T47D (cell line): ENCODE data around the gene FGD2.
"Not testable (repeated sequence)": the region's sequence is repeated elsewhere in the genome, so short reads cannot be mapped to it uniquely, and the experiment has no call there.

Source experiments
- DNase-seq, 2 experiments: peaks; one replicate each; pipeline versions ENCODE4 v3.0.0 to v3.0.0-alpha.2; 2011 to 2012; ENCODE audit warnings: low read depth in 1 of 2, low spot score in 1 of 2
- JUND ChIP-seq: IDR thresholded peaks from 2 replicates; pipeline ENCODE4 v1.6.1; 2012; ENCODE audit warnings: low read depth
- in situ Hi-C: cut with HindIII; loops from 2 replicates; pipeline ENCODE4 v1.10.0; 2016; ENCODE audit warnings: low sequenced_read_pairs, low pct_unique_long_range_greater_than_20kb

FGD2 gene

GRCh38 chr6:37033819-37034795 is 28.7 kb downstream of the FGD2 start:
- in situ Hi-C loops: no loop called here
- DNase-seq: no peak

DNA sequence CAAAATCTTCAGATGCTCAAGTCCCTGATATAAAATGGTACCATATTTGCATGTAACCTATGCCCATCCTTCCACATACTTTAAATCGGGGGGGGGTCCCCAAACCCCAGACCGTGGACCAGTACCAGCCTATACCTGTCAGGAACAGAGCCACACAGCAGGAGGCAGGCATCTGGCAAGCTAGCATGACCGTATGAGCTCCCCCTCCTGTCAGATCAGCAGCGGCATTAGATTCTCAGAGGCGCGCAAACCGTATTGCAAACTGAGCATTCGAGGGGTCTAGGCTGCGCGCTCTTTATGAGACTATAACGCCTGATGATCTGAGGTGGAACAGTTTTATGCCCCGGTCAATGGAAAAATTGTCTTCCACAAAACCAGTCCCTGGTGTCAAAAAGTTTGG is 30.7 kb downstream of the FGD2 start:
- in situ Hi-C loops: no loop called here
- no peak for TF ChIP-seq JUND
- no peak for DNase-seq

More at GRCh38 chr6:37033819-37034795, 28.7 kb downstream of the FGD2 start:
- no peak for TF ChIP-seq JUND

DNA sequence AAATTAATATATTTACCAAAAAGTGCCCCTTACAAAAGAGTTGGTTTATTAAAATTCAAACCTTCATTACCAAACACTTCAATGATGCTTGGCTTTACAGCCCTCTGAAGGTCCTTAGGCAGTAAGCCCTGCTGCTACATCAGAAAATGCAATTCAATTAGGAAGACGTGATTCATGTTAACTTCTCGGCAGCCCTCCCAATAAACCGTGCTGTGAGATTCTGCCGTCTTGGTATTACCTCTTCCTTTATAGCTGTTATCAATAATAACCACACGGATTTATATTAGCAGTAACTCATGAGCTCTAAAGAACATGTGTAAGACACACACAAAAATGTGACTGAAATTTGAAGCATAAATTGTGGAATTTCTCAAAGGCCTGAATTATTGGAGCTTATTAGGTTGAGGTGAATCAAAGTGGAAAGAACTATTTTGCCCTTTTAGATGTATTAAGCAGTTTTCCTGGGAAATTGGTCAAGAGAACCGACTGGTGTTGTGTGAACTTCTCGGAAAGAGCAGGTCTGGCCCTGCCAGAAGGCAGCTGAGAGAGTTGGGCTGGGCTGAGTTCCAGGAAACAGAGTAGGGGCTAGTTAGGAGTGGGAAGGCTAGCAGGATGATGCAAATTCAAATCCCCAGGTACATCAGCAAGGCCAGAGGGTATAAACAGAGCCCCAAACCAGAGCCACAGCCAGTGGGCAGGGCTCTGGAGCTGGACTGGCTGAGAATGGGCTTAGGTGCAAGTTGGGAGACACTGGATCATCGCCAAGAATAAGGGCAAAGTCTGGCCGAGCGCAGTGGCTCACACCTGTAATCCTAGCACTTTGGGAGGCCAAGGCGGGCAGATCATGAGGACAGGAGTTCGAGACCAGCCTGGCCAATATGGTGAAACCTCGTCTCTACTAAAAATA is 33.1 kb downstream of the FGD2 start:
- no peak for TF ChIP-seq JUND
- in situ Hi-C loops: no loop called here
- DNase-seq: no peak

- DNase-seq: no peak
Measured at GRCh38 chr6:37039958-37040357, 34.5 kb downstream of the FGD2 start.

DNA sequence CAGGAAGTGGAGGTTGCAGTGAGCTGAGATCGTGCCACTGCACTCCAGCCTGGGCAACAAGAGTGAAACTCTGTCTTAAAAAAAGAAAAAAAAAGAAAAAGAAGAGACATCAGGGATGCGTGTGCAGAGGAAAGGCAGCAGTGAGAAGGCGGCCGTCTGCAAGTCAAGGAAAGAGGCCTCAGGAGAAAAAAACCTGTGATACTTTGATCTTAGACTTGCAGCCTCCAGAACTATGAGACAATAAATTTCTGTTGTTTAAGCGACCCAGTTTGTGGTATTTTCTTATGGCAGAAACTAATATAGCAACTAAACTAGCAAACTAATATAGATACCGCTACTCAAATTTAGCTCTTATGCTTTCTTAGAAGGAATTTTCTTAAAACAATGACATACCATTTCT is 36.1 kb downstream of the FGD2 start:
- in situ Hi-C loops: no loop called here
- no peak for TF ChIP-seq JUND
- DNase-seq: no peak

More at GRCh38 chr6:37039958-37040357, 34.5 kb downstream of the FGD2 start:
- no peak for TF ChIP-seq JUND
- in situ Hi-C loops: no loop called here

DNA sequence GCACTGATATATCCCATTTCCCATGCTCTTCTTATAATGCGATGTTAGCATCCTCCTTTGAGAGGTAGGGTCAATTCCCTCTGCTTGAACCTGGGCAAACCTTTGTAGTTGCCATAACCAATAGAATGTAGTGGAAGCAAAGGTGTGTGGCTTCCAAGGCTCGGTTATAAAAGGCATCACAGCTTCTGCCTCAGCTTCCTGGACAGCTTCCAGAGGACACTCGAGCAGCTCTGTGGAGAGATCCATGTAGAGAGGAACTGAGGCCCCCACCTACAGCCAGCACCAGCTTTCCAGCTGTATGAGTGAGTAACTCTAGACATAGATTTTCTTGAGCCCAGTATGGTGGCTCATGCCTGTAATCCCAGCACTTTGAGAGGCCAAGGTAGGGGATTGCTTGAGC is 36.7 kb downstream of the FGD2 start:
- TF ChIP-seq JUND: no peak
- in situ Hi-C loops: no loop called here
- DNase-seq: no peak

GRCh38 chr6:37043091-37043490 is 37.6 kb downstream of the FGD2 start:
- DNase-seq, in situ Hi-C loops: not testable (repeated sequence)

DNA sequence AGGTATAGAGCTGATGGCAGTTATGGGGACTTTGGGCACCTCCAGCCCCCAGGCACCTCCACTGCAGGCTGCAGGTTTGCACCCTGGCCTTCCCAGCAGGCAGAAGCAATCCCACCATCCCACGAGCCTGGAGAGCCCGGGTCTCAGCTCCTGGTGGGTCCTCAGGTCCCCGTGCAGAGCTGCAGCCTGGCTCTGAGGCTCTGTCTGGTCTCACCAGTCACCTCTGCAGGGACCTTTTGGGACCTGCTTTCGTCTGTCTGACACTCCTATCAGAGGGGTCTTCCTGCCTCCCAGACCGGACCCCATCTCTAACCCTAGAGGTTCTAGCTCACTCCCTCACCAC is 41.9 kb downstream of the FGD2 start:
- TF ChIP-seq JUND: no peak
- DNase-seq: no peak
- in situ Hi-C loops: no loop called here

DNA sequence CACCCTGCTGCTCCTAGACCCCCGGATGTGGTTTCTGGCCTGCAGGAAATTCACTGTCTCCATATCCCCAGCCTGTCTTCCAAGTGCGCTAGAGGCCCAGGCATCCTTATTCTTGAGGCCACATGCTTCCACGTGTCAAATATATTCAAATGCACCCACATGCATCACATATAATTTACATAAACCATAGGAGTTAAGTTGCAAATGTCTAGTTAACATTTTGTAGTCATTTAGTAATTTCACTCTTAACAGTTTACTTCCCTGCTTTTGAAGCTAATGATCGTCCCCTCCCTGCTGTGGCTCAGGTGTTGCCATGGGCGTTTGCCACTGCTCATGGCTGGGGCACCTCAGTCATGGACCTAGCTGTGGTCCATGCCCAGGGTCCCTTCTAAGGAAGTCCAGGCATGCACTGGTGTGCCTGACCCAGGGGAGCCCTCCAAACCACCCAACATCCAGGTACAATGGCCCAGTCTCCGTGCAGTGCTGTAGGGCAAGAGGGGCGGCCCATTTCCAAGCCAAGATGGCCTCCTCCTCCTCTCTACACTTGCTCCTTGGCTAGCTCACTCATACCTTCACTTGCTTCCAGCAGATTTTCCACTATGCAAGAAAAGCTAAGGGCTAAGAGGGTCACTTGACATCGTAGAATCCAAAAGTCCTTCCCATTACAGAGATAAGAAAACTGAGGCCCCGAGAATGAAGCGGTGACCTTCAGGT is 42.4 kb downstream of the FGD2 start:
- no peak for TF ChIP-seq JUND
- in situ Hi-C loops: no loop called here
- DNase-seq: no peak

DNA sequence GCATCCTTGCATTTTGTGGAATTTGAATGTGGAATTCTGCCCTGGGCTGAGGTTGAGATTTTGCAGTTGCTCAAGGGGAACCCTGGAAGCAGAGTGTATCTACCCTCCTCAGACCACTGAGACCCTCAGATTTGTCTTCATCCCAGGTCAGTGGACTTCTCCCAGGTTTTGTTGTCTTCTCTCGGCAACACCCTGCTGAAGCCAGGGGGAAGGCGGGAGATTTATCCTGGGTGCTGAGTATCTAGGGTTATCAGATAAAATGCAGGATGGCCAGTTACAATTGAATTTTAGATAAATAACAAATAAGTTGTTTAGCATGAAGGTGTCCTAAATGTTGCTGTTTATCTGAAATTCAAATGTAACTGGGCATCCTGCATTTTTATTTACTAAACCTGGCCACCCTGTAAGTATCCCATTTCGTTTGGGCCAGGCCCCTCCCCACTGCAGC is 43.0 kb downstream of the FGD2 start:
- in situ Hi-C loops: no loop called here
- no peak for DNase-seq
- TF ChIP-seq JUND: no peak

DNA sequence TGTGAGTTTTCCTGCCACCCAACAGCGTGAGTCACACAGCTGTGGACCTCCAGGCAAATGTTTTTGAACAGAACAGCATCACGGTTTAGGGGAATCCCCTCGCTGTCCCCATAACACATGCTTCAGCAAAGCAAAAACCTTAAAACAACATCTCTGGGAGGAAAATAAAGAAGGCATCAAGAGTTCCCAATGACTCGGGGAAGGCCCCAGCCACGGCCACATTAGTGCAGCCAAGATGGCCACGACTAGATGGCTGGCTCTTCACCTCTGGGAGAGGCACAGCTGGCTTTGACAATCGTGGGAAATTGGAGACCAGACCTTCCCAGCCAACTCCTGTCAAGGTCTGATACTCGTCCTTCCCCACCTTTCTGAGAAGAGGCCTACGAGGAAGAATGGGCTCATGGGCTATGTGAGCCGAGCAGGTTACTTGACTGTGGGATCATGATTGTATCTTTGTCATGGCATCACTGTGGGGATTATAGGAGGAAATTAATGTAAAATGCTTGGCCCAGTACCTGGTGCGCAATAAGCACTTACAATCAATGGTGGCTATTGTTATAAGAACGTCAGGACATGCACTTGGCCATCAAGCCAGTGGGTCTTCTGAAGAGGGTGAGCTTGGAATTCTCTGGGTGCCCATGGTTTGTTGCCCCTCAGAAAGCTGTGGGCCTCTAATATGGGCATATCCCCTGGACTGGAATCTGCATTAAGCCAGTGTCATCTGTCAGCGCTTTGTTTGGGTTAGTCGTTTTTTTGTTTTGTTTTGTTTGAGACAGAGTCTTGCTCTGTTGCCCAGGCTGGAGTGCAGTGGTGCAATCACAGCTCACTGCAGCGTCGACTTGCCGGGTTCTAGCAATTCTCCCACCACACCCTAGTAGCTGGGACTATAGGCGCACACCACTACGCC is 43.6 kb downstream of the FGD2 start:
- in situ Hi-C loops: no loop called here
- no peak for DNase-seq
- TF ChIP-seq JUND: no peak

DNA sequence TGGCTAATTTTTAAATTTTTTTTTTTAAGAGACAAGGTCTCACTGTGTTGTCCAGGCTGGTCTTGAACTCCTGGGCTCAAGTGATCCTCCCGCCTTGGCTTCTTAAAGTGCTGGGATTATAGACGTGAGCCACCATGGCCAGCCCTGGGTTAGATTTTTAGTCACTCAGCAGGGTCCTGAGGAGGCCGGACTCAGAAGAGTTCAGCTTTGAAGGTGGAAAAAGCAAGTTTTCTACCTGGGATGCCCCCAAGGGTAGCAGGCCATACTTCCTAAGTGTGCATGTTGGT is 44.2 kb downstream of the FGD2 start:
- no peak for DNase-seq
- in situ Hi-C loops: no loop called here
- TF ChIP-seq JUND: no peak
